Measurements from ENCODE around the gene ALDH1A3. TPM values are rescaled to one million over a fixed set of nuclear protein-coding genes. Genes with fewer than 3 reads are reported as not detected.

The ALDH1A3 gene
- total and polyA plus RNA-seq, 5 donors: 8.3 to 10.3 (median 8.9) TPM

- 4% methylated on average over 80 of the region's 80 CpGs for WGBS
- Histone ChIP-seq H3K4me1 (ENCODE audit: control insufficient read depth, insufficient read depth, low read length) (no peaks in the 10 kb centered on the region), H3K27me3 (ENCODE audit: control insufficient read depth, insufficient read depth) (no peaks in the 10 kb centered on the region), H3K27ac (ENCODE audit: low read length) (no peak overlapping the region), H3K9me3 (ENCODE audit: control insufficient read depth, low read length) (no peaks in the 10 kb centered on the region), H3K4me3 (ENCODE audit: low read length) (peak overlapping the region; percentile 93)
- DNase-seq (peak; percentile 31 to 74 (median 70)), ATAC-seq (peak in 1 of 2 donors; percentile 18)
- intact Hi-C loops (cut with DNase I): loop anchor here in 3 of 4 donors (2.0 to 5.0 kb wide), 2 partner anchors 87 to 88 kb away; no protein-coding TSS in a partner anchor
Measured at GRCh38 chr15:100919481-100920405, 40.1 kb downstream of the ALDH1A3 start.

- Histone ChIP-seq H3K4me1 (ENCODE audit: control insufficient read depth, insufficient read depth, low read length) (no peaks in the 10 kb centered on the region), H3K27me3 (ENCODE audit: control insufficient read depth, insufficient read depth) (no peaks in the 10 kb centered on the region), H3K27ac (ENCODE audit: low read length) (no peak overlapping the region), H3K4me3 (ENCODE audit: low read length) (no peak overlapping the region), H3K9me3 (ENCODE audit: control insufficient read depth, low read length) (no peaks in the 10 kb centered on the region)
- WGBS: 87% methylated on average over 8 of the region's 8 CpGs
- no peak for ATAC-seq
- no peak for DNase-seq
- intact Hi-C loops (cut with DNase I): no loop called here
Measured at GRCh38 chr15:100920516-100921135, 41.0 kb downstream of the ALDH1A3 start.

GRCh38 chr15:100922192-100923040 is 42.8 kb downstream of the ALDH1A3 start:
- H3K27me3 ChIP-seq (ENCODE audit: control insufficient read depth, insufficient read depth): no peaks in the 10 kb centered on the region
- ATAC-seq: no peak
- intact Hi-C loops (cut with DNase I): no loop called here
- no peaks in the 10 kb centered on the region for H3K4me1 ChIP-seq (ENCODE audit: control insufficient read depth, insufficient read depth, low read length)
- 74% methylated on average over 13 of the region's 13 CpGs for WGBS
- no peak for DNase-seq
- no peak overlapping the region for H3K27ac ChIP-seq (ENCODE audit: low read length)
- no peak overlapping the region for H3K4me3 ChIP-seq (ENCODE audit: low read length)
- H3K9me3 ChIP-seq (ENCODE audit: control insufficient read depth, low read length): no peaks in the 10 kb centered on the region

GRCh38 chr15:100923076-100923475 is 43.4 kb downstream of the ALDH1A3 start:
- intact Hi-C loops (cut with DNase I): no loop called here
- no peak for ATAC-seq
- H3K4me3 ChIP-seq (ENCODE audit: low read length): no peak overlapping the region
- no peaks in the 10 kb centered on the region for H3K4me1 ChIP-seq (ENCODE audit: control insufficient read depth, insufficient read depth, low read length)
- H3K27ac ChIP-seq (ENCODE audit: low read length): no peak overlapping the region
- DNase-seq: no peak
- H3K9me3 ChIP-seq (ENCODE audit: control insufficient read depth, low read length): no peaks in the 10 kb centered on the region
- H3K27me3 ChIP-seq (ENCODE audit: control insufficient read depth, insufficient read depth): no peaks in the 10 kb centered on the region
- 84% methylated on average over 7 of the region's 7 CpGs for WGBS

- H3K27ac ChIP-seq (ENCODE audit: low read length): no peak overlapping the region
- ATAC-seq (no peak), DNase-seq (no peak)
- H3K4me1 ChIP-seq (ENCODE audit: control insufficient read depth, insufficient read depth, low read length): no peaks in the 10 kb centered on the region
- H3K4me3 ChIP-seq (ENCODE audit: low read length): no peak overlapping the region
- intact Hi-C loops (cut with DNase I): no loop called here
- H3K27me3 ChIP-seq (ENCODE audit: control insufficient read depth, insufficient read depth): no peaks in the 10 kb centered on the region
- H3K9me3 ChIP-seq (ENCODE audit: control insufficient read depth, low read length): no peaks in the 10 kb centered on the region
- WGBS: 89% methylated on average over 5 of the region's 5 CpGs
Measured at GRCh38 chr15:100923902-100924301, 44.3 kb downstream of the ALDH1A3 start.

- H3K4me1 ChIP-seq (ENCODE audit: control insufficient read depth, insufficient read depth, low read length): no peaks in the 10 kb centered on the region
- ATAC-seq (no peak), DNase-seq (no peak)
- intact Hi-C loops (cut with DNase I): no loop called here
- no peak overlapping the region for H3K4me3 ChIP-seq (ENCODE audit: low read length)
- 94% methylated on average over 11 of the region's 11 CpGs for WGBS
- H3K27me3 ChIP-seq (ENCODE audit: control insufficient read depth, insufficient read depth): no peaks in the 10 kb centered on the region
- H3K27ac ChIP-seq (ENCODE audit: low read length): no peak overlapping the region
- H3K9me3 ChIP-seq (ENCODE audit: control insufficient read depth, low read length): no peaks in the 10 kb centered on the region
Measured at GRCh38 chr15:100924436-100924835, 44.8 kb downstream of the ALDH1A3 start.

- ATAC-seq: no peak
- no peak overlapping the region for H3K4me3 ChIP-seq (ENCODE audit: low read length)
- no peak overlapping the region for H3K27ac ChIP-seq (ENCODE audit: low read length)
- DNase-seq: no peak
- intact Hi-C loops (cut with DNase I): no loop called here
- no peaks in the 10 kb centered on the region for H3K27me3 ChIP-seq (ENCODE audit: control insufficient read depth, insufficient read depth)
- H3K4me1 ChIP-seq (ENCODE audit: control insufficient read depth, insufficient read depth, low read length): no peaks in the 10 kb centered on the region
- no peaks in the 10 kb centered on the region for H3K9me3 ChIP-seq (ENCODE audit: control insufficient read depth, low read length)
- 96% methylated on average over 8 of the region's 8 CpGs for WGBS
Measured at GRCh38 chr15:100925480-100925879, 45.8 kb downstream of the ALDH1A3 start.

- no peak overlapping the region for H3K27ac ChIP-seq (ENCODE audit: low read length)
- intact Hi-C loops (cut with DNase I): no loop called here
- DNase-seq (no peak), ATAC-seq (no peak)
- WGBS: 92% methylated on average over 11 of the region's 11 CpGs
- H3K9me3 ChIP-seq (ENCODE audit: control insufficient read depth, low read length): no peaks in the 10 kb centered on the region
- H3K4me1 ChIP-seq (ENCODE audit: control insufficient read depth, insufficient read depth, low read length): no peaks in the 10 kb centered on the region
- no peak overlapping the region for H3K4me3 ChIP-seq (ENCODE audit: low read length)
- H3K27me3 ChIP-seq (ENCODE audit: control insufficient read depth, insufficient read depth): no peaks in the 10 kb centered on the region
Measured at GRCh38 chr15:100926258-100926657, 46.6 kb downstream of the ALDH1A3 start.

GRCh38 chr15:100926971-100927756 is 47.5 kb downstream of the ALDH1A3 start:
- no peak for ATAC-seq
- DNase-seq: no peak
- Histone ChIP-seq H3K9me3 (ENCODE audit: control insufficient read depth, low read length) (no peaks in the 10 kb centered on the region), H3K4me1 (ENCODE audit: control insufficient read depth, insufficient read depth, low read length) (no peaks in the 10 kb centered on the region), H3K27ac (ENCODE audit: low read length) (no peak overlapping the region), H3K4me3 (ENCODE audit: low read length) (no peak overlapping the region), H3K27me3 (ENCODE audit: control insufficient read depth, insufficient read depth) (no peaks in the 10 kb centered on the region)
- intact Hi-C loops (cut with DNase I): no loop called here
- WGBS: 94% methylated on average over 11 of the region's 11 CpGs

- no peak for ATAC-seq
- H3K9me3 ChIP-seq (ENCODE audit: control insufficient read depth, low read length): no peaks in the 10 kb centered on the region
- no peaks in the 10 kb centered on the region for H3K4me1 ChIP-seq (ENCODE audit: control insufficient read depth, insufficient read depth, low read length)
- H3K27me3 ChIP-seq (ENCODE audit: control insufficient read depth, insufficient read depth): no peaks in the 10 kb centered on the region
- WGBS: 94% methylated on average over 13 of the region's 13 CpGs
- H3K4me3 ChIP-seq (ENCODE audit: low read length): no peak overlapping the region
- no peak for DNase-seq
- H3K27ac ChIP-seq (ENCODE audit: low read length): no peak overlapping the region
- intact Hi-C loops (cut with DNase I): no loop called here
Measured at GRCh38 chr15:100928632-100929280, 49.1 kb downstream of the ALDH1A3 start.

Measured in right cardiac atrium (tissue), 5 donors.